Measurements from ENCODE around the gene MAS1.

GRCh38 chr6:159926542-159927203, 35.9 kb downstream of the MAS1 start:
- no peak for TF ChIP-seq CTCF (IDR thresholded peaks at IDR 0.05 in 2 of 3, conservative IDR thresholded peaks at IDR 0.05 in 1 of 3; ENCODE audit: insufficient read depth in 2 of 3, low read depth in 1 of 3, low read length in 3 of 3)
- TF ChIP-seq POLR2AphosphoS5 (IDR thresholded peaks at IDR 0.05; ENCODE audit: control insufficient read depth, insufficient read depth, low read depth, low read length) = no peak
- no peak for TF ChIP-seq GABPB1 (CRISPR knock-in tag; IDR thresholded peaks at IDR 0.05)
- TF ChIP-seq EZH2 (IDR thresholded peaks at IDR 0.05; ENCODE audit: borderline replicate concordance, low read depth, low read length) = no peak
- no peak for TF ChIP-seq ZFPM2 (CRISPR knock-in tag; IDR thresholded peaks at IDR 0.05)
- no peak for TF ChIP-seq MAZ (CRISPR knock-in tag; conservative IDR thresholded peaks at IDR 0.05 in 1 of 2, IDR thresholded peaks at IDR 0.05 in 1 of 2)
- TF ChIP-seq ETS2 (tag; IDR thresholded peaks at IDR 0.05; ENCODE audit: borderline replicate concordance, poor library complexity, severe bottlenecking) = no peak
- no peak for TF ChIP-seq RBM25 (IDR thresholded peaks at IDR 0.05; ENCODE audit: low read depth, low read length, severe bottlenecking)
- TF ChIP-seq BRCA1 (IDR thresholded peaks at IDR 0.05) = no peak
- no peak for TF ChIP-seq BRCA1 (CRISPR knock-in tag; IDR thresholded peaks at IDR 0.05)
- TF ChIP-seq PHB2 (IDR thresholded peaks at IDR 0.05; ENCODE audit: low read depth) = no peak

All from K562 (cell line).